HuH-7.5 (cell line): ENCODE results near the gene GUCY2D.
"Not testable (repeated sequence)": the region's sequence is repeated elsewhere in the genome, so short reads cannot be mapped to it uniquely, and the experiment has no call there.

Experiments used
- DNase-seq: peaks from one replicate; pipeline ENCODE4 v3.0.0; 2011; ENCODE audit warnings: low spot score

GUCY2D gene

DNA sequence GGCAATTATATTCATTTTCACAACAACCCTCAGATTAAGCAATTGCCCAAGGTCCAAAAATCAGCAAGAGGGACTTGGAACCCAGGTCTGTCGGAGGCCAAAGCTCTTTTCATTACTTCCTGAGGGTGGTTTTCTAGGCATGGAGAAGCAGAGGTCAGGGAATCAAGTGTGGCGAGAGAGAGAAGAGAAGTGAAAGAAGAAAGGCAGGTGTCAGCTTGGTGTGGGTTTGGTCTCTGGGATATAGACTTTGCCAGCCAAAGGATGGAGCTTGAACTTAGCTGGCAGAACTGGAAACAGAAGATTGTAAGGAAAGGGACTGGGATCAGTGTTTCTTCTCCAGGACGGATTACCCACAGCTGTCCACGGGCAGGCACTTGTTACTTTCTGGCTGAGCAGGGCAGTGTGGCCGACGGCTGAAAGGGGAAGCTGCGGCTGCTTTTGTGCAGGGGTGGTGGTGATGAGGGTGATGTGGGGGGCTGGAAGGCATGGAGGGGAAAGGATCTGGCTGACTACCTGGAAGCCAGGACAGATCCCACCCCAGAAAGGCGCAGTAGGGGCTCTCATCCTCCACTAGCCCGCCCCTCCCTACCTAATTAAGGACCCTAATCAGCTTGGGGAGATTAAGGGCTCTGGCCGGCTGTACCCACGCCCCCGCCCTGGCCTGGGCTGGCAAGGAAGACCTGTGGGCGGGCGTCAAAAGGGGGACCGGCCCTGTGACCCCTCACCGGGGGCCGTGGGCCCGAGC is at the start of gene GUCY2D:
TSS of gene GUCY2D (plus strand) at position 640 of the 745 bp plus-strand sequence. CDS start 433 bp downstream, outside the sequence.
- no peak for DNase-seq

DNA sequence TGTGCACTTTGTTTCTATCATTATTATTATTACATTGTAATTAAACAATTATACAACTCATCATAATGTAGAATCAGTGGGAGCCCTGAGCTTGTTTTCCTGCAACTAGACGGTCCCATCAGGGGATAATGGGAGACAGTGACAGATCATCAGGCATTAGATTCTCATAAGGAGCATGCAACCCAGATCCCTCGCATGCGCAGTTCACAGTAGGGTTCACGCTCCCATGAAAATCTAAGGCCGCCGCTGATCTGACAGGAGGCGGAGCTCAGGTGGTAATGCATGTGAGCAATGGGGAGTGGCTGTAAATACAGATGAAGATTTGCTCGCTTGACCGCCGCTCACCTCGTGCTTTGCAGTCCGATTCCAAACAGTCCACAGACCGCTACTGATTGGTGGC is 49.1 kb upstream of the GUCY2D start:
- DNase-seq: not testable (repeated sequence)

DNA sequence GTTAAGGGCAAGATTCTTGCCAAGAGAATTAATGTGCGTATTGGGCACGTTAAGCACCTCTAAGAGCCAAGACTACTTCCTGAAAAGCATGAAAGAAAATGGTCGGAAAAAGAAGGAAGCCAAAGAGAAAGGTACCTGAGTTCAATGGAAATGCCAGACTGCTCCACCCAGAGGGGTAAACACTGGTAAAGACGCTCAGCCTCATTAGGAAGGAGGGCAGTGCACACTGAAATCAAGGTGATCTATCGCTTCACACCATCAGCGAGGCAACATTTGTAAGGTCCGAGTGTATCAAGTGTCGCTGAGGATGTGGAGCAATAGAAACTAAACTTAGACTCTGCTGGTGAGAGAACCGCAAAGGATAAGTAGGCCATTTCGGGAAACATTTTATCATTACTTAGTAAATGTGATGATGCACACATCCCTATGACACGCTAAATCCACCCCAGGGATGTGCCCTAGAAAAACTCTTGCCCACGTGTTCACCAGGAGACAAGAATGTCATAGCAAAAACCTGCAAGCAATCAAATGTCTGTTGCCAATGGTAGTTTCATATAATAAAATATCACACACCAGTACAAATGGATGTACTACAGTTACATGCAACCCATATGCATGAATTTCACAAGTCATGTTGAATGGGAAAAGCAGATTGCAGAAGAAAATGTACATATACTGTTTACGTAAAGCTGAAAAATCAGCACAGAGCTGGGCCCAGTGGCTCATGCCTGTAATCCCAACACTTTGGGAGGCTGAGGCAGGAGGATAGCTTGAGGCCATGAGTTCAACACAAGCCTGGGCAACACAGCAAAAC is 46.8 kb upstream of the GUCY2D start:
- no peak for DNase-seq

DNA sequence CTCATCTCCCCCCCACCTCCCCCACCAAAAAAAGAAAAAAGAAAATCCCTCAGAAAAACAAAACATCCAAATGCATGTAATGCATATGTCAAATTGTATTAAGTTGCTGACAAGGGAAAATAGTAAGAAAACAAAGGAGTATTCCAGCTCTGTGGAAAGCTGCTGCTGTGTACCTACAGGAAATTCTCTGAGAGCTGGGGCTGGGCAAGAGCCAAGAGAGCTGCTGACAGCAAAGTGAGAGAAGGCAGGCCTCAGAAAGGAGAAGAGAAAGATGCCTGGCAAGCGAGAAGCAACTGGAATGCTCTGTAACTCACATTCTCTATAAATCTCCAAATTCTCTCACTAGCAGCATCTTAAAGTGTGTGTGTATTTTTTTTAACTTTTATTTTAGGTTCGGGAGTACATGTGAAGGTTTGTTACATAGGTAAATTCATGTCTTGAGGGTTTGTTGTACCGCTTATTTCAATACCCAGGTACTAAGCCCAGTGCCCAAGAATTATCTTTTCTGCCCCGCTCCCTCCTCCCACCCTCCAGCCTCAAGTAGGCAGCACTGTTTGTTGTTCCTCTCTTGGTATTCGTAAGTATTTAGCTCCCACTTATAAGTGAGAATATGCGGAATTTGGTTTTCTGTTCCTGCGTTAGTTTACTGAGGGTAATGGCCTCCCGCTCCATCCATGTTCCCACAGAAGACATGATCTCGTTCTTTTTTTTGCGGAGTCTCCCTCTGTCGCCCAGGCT is 46.0 kb upstream of the GUCY2D start:
- no peak for DNase-seq

DNA sequence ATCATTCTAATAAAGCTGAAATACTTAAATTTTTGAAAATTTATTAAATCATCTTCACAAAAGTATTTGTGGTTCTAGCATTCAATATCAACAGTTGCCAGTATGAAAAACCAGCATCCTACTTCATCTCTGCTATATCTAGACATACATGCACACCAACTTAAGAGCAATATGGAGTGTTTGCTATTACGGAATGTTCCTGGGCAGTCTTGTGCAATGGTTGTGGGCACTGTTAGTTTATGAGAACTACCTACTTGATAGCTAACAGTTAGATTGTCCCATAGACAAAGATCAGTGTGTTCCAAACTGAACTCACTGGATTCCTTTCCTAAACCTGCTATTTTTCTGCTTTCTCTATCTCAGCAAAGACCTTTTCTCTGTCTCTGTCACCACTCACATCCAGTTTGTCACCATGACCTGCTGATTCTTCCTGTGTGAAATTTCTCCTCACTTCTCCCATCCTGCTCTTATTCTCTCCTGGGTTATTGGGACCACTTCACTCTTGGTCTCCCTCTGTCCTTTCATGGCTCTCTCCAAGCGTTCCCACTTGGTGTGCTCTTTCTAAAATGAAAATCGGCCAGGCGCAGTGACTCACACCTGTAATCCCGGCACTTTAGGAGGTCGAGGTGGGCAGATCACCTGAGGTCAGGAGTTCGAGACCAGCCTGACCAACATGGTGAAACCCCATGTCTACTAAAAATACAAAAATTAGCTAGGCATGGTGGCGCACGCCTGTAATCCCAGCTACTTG is 42.7 kb upstream of the GUCY2D start:
- no peak for DNase-seq

DNA sequence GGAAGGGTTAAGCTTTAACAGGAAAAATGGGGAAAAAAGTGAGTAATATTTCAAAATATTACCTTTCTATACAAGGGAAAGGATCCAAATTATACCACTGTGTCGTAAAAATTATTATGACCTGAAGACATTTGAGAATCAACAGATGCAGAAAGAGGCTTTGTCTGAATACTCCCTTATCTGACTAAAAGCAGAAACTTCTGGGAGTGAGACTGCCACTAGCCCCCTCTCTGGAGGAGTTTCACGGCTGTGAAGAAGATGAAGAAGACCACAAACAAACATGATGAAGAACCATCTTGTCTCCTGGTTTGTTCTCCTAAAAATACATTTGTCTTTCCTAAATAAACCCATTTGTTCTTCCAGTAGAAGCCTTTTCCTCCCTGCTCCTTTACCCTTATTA is 41.0 kb upstream of the GUCY2D start:
- DNase-seq: no peak

DNA sequence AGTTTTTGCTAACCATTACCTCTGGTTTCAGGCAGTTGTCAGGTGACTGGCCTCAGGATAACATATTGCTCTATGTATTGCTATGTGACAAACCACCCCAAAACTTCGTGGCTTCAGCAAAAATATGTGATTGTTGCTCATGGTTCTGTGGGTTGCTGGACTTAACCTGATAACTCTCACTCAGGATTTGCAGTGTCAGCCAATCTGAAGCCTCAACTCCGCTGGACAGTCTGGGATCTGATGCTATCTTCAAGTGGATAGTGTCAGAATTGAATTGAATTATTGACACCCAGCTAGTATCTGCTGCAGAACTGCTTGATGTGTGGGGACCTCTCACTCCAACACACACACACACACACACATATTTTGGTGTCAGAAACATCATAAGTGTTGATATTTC is 34.7 kb upstream of the GUCY2D start:
- DNase-seq: no peak

DNA sequence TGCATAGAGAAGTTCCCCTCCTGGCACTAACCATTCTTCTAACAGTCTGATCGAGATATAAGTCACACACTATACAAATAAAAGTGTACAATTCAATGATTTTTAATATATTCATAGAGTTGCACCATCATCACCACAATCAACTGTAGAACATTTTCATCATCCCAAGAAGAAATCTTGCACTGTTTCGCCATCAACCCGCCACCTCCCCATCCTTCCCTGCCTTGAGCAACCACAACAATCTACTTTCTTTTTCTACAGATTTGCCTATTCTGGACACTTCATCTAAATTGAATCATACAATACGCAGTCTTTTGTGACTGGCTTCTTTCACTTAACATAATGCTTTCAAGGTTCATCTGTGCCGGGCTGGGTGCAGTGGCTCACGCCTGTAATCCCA is 33.0 kb upstream of the GUCY2D start:
- no peak for DNase-seq

DNA sequence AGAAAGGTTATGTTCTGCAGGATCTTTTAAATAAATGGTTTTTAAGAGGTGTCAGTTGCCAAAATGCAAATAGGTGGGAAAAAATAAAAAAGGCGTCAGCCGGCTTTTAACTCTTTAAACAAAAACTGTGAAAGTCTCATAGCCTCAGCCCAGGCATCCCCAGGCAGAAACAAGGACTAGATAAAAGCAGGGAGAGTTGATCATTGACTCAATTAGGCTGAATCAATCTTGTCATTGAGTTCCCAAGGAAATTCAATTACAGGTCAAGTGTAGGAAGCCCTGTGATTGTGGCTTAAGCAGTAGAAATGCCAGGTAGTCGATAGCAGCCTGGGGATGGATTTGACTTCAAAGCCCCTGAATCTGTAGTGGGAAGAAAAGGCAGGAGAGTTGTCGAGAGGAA is 30.8 kb upstream of the GUCY2D start:
- no peak for DNase-seq

DNA sequence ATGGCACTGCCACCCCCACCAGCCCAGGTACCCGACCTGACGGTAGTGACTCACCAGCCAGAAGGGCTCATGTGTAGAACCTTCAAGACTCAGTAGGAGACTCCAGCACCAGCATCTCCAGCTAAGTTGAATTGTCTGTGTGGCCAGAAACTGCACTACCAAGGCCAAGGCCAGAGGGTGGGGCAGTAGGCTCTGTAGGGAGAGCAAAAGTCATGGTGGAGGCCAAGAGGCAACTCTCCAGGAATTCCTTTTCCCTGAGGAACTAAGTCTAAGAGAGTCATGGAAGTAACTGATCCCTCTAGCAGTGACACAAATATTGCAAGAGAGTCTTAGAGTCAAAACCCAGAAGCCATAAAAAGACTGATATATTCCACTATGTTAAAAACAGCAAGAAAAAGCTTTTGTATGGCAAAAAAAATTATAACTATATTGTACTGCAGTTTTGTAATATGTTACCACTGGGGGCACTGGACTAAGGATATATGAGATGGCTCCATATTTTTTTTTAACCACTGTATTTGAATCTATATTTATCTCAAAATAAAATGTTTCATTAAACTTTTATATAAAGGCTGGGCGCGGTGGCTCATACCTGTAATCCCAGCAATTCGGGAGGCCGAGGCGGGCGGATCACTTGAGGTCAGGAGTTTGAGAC is 30.2 kb upstream of the GUCY2D start:
- DNase-seq: no peak

DNA sequence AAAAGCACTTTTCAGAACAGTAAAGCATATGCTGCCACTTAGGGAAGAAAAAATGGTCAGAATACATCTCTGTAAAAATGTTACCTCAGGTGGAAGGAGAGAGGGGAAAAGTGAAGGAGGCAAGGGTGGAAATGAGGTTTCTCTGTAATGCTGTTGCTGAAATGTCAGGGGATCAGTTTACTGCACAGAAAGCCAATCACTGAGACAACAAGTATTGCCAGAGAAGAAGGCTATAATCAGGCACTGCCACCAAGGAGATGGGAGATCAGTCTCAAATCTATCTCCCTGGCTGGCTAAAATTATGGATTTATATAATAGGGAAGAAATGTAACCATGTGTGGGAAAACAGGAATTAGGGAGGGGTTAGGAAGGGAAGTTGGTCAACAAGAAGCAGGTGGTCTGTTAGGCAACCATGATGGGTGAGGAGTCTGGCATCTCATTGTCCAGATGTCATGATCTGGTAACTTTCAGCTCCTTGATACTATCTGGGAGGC is 27.7 kb upstream of the GUCY2D start:
- no peak for DNase-seq

DNA sequence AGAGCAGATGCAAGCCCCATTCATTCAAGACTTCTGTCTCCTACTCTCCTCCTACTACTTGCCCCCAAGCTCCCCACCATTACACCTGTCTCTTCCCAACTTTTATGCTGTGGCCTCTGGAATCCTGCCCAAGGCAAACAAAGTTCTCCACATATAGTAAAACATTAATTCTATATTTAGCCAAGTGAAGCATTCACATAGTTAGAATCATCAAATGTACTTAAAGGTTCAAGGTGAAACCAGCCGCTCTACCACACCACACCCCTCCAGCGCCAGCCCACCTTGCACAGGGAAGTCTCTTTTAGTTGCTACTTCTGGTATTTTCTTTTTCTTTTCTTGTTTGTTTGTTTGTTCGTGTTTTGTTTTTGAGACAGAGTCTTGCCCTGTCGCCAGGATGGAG is 25.4 kb upstream of the GUCY2D start:
- no peak for DNase-seq

DNA sequence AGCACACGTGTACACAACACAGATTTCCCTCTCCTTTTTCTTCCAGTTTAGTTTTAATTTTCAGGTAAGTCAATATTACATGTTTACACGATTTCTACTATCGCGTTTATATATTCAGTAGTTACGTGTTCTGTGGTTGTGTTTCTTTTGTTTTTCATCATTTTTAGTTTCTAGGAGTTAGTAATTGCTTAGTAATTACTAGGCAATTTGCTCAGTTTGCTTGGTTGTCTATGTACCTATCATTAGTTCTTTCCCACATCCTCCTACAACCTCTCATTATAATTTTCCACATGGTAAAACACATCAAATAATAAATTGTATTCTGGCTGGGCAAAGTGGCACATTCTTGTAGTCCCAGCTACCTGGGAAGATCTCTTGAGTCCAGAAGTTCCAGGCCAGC is 24.6 kb upstream of the GUCY2D start:
- DNase-seq: no peak

DNA sequence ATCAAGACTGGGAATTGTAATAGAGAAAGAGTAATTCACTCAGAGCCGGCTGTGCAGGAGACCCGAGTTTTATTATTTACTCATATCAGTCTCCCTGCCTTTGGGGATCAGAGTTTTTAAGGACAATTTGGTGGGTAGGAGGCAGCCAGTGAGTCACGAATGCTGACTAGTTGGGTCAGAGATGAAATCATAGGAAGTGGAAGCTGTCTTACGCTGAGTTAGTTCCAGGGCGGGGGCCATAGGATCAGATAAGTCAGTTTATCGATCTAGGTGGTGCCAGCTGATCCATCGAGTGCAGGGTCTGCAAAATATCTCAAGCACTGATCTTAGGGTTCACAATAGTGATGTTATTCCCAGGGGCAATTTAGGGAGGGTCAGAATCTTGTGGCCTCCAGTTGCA is 20.2 kb upstream of the GUCY2D start:
- no peak for DNase-seq

DNA sequence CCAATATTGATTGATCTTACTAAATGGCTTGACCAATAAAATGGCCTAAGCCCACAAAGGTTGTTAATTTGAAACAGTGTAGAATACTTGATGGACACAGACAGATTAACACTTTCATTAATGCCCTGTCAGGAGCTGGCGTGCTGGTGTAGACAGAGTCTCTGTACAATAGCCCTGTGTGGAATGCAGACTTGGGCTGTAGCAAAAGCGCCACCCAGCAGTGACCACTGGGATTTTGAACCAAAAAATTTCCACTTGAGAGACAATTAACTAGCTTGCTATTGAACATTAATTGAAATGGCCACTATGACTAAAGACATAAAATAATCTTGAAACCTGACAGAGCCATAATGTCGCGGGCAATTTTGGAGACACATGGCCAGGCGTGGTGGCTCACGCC is 19.7 kb upstream of the GUCY2D start:
- DNase-seq: no peak

DNA sequence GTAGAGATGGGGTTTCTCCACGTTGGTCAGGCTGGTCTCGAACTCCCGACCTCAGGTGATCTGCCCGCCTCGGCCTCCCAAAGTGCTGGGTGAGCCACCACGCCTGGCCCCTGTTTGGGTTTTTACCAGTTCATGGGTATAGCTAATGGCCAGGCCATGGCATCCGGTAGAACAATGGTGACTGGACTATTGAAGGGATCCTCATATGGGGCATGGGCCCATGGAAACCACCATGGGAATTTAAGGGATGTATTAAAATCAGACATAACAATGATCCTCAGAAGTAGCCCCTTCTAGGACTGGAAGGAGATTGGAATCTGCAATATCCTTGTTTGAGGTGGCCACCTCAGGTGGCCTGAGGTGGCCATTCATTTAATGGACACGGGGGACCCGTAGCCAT is 17.5 kb upstream of the GUCY2D start:
- DNase-seq: no peak

DNA sequence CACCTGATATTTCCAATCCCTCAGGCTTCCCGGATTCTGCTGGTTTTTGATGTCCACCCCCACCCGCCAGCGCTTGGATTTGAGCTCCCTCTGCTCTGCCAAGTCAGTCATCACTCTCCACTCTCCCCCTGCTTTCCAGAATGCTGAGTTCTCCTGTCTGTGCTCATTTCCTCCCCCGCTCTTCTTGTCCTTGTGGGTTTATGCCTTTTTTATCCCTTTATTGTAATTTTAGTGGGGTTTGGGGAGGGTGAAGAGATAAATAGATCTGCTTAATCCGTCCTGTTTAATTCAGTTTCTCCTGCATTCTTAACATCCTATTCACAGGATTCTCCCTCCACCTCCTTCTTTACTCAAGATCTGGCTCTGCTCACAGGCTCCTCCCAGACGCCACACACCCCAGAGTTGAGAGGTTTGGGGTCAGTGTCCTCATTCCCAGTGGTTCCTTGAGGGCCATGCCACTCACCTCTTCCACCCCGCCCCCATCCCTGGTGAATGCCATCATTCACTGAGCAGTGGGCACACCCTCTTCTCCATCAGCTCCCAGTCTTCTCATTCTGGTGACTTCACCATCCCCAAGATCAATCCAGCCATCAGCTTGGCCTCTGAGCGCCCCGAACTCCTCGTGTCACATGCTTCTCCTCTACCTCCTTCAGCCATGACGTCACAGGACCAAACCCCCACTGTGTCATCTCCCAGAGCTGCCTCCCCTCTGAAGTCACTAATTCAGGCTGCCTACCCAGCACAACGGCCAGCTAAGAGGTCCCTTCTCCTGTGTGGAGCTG is 15.1 kb upstream of the GUCY2D start:
- DNase-seq: no peak

DNA sequence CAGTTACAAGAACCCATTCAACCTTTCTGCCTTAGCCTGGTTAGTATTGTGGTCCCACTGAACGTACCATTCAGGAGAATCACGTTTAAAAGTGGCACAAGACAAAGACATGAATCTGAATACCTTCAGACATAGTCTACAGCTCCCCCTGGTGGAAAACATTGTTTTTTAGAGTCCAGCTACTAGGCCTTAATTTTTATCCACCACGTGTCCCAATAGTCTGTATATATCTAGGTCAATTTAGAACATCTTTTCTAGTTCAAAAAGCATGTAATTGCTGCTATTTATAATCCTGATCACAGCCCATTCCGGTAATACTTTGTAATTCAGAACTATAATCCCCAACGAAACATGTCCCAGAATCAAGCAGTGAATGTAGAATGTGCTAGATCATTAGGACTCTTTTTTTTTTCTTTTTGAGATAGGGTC is 13.7 kb upstream of the GUCY2D start:
- peak; percentile 59 for DNase-seq

DNA sequence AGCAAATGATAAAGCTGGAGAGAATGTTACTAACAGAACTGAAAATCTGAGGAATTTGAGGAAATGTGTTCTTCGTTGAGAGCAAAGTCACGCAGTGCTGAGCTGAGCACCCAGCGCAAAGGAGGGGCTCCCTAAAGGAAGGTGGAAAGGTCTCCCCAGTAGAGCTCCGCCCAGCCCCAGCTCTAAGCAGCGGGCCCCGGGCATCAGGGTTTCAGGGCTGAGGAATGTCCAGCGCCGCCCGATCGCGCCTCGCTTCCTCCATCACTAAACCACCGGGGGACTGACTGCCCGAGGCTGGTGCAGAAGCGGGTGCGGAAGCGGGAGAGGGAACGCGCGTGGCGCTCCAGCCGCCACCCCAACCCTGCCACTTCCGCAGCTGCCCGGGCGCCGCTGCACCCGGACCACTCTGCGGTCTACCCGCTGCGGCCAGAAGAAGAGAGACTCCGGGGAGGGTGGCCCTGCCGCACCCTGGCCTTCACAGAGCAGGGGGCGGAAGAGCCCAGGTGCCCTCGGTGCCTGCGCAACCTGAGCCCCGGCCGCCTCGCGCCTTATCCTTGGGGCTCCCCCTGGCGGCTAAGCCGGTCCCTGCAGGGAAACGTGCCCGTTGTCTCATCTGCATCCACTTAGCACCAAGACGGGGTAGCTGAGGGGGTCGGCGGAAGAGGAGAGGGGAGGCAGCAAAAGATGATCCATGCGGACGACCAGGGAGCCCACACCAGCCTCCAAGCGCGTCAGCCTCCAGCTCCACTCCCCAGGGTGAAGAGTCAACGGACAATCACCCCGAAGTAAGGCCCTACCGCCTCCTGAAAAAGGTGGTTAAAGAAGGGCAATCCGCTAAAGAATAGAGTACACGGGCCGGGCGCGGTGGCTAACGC is 12.4 kb upstream of the GUCY2D start:
- peak; percentile 78 for DNase-seq

DNA sequence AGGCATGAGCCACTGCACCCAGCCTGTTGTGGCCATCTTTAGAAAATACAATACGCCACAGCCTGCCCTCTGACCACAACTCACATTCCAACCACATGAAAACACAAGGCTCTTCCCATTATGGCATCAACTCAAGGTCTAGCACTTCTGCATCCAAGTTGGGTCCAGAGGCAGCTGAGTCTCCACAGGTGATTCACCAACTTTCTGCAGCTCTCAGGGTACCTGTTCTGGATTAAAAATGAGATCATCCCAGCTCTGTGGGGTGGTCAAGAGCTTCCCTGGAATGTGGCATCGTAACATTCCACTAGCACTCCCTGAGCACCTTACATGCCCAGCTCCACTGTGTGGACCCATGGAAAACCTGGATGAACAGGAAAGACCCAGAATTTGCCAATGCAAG is 9.9 kb upstream of the GUCY2D start:
- DNase-seq: no peak
